Epidermal melanocyte (primary cell): ENCODE results near the gene RYR3.

Experiments
- DNase-seq: peaks from one replicate; pipeline ENCODE4 v3.0.0; 2011; ENCODE audit warnings: low spot score; ENCODE audit not compliant: insufficient read length

RYR3 gene

DNA sequence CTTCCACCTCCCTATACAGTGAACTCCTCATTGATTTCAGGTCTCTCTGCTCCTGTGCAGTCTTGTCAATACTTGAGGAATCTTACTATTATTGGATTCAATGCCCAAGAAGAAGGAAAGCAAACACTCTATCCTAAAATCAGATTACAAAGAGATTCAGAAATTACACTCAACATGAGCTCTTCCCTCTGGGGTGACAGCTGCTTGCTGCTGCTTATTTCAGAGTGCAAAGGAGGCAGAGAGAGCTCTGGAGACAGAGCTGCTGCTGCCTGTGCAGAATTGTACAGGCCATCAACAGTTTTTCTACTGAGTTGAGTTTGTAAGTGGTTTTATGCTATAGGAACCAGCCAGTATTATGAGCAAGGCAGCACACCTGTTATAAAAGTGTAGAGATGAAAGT is 7.1 kb downstream of the RYR3 start:
- DNase-seq: no peak

DNA sequence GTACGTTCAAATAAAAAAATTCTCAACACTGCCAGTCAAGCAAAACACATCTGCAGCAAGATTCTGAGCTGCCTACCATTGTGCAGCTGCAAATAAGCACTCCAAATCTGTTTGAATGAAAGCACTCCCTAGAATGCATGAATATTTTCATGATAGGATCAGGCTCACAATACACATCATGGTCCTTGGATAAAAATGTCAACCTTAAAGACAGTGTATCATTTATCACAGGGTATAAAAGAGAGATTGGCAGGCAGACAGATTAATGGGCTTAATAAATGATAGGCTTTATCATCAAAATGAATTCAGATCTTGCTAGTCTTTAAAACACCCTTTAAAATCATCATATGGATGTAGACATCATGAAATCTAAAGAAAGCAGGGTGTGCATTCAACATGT is 9.2 kb downstream of the RYR3 start:
- no peak for DNase-seq

DNA sequence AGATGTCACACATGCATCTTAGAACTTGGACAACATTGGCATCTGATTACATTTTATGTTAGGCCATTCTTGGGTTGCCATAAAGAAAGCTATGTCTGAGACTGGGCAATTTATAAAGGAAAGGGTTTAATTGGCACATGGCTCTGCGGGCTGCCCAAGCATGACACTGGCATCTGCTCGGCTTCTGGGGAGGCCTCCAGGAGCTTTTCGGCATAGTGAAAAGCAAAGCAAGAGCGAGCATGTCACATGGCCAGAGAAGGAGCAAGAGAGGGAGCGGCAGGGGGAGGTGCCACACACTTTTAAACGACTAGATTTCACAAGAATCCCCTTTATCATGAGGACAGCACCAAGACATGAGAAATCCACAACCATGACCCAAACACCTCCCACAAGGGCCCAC is 11.3 kb downstream of the RYR3 start:
- no peak for DNase-seq

DNA sequence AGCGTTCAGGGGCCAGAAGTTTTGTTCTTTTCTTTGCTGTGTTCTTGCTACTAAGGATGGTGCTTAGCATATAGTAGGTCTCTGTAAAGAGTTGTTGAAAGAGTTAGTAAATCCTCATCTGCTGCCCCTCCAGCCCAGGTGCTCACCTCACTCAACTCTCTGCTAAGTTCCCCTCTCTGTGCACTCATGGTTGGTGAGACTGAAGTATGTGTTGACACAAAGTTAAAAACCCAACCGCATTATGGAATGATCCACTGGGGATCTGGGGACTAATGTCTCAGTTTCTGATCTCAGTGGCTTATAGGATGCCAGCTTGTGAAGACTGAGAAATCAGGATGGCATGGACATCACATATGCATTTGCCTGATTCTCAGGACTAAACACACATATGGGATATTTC is 13.8 kb downstream of the RYR3 start:
- DNase-seq: no peak

DNA sequence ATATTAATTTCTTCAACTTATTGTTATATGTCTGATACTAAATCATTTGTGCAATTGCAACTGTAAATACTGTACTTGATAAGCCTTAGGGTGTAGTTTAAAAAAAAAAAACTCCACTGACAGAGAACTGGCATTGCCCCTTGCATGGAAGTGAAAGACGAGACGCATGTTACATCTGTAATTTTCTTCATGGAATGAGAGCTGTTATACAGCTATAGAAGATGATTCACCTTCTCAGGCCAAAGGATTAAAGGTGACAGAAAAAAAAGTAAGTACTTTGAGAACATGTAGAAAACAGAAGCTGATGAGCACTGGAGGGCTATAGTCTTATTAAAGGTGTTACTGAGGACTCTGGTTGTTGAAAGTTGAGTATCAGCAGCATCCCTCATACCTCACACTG is 16.1 kb downstream of the RYR3 start:
- no peak for DNase-seq

DNA sequence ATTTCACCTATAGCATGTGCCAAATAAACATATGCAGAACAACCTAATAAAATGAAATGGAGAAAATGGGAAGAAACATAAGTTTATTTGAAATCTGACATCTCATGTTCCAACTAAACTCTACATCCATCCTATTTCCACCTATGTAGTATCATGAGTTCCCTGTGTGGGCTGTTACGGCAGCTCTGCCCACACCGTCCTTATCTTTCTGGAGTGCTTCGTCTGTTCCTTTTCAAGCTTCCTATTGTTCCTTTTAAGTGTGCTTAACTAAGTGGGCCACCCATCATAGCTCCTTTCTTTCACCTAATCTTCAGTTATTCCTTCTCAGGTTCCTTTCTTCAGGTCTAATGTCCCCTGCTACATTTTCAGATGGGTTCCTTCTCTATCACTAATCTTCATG is 17.3 kb downstream of the RYR3 start:
- DNase-seq: no peak

DNA sequence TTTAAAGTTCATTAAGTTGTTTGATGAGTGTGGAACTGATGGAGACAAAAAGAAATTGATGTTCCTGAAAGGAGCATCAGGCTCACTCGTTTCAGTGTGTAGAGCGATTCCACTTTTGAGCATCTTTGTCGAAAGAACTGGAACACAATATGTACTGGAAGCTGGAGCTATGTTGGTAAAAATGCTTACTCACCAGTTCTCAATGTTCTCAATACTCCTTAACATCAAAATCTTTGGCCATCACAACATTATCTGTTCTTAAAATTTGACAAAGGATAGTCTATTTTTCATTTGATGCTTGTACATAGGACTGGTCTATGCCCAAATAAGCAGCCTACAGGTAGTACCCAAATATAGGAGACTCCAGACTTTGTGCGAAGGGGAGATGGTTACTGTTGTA is 18.7 kb downstream of the RYR3 start:
- DNase-seq: no peak

DNA sequence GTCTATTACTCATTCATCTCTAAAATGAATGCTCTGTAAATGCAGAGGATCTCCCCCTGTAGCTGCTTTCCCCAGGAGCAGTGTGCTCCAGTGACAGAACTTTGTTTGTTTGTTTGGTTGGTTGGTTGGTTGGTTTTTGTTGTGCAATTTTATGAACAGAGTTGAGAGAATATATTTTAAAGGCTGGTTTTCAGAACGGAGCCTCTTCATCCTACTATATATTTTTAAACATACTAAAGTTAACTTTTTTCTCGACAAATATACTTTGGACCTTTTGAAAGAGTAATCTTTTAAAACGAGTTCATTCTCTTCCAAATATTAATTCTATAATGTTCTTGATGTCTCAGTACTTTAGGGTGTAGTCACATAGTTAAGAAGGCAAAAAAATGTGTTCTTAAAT is 20.2 kb downstream of the RYR3 start:
- DNase-seq: no peak

DNA sequence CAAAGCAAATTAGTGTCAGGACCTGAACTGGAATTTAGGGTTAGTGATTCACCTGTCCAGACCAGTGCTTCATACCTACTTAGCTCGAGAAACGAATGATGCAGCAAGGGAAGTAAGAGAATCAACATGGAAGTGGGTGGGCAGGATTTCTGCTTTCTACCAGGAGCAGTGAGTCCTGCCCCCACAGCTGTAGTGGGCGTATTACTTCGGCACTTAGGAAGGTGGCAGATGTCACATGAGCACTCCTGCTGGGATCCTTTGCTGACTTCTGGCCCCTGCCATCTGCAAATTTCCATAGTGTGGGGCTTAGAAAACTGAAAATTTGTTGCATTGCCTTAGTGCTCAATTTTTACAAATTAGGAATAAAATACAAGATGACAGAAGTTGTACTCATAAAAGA is 31.2 kb downstream of the RYR3 start:
- DNase-seq: no peak

DNA sequence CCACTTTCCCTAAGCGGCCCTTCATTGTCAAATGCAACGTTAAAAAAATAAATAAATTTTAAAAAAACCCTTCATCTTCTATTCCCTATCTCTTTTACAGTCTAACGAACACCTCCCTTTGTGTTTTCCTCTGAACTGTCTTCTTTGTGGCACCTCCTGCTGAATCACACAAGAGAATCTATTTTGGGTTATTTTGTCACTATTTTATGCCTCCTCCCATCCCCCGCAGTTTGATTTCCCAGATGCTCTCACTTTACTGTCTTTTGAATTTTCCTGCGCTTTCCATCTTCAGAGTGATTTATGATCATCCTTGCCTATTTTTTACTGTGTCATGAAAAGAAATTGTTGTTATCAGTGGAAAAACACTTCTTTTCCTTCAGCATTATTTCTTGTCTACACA is 32.5 kb downstream of the RYR3 start:
- no peak for DNase-seq

DNA sequence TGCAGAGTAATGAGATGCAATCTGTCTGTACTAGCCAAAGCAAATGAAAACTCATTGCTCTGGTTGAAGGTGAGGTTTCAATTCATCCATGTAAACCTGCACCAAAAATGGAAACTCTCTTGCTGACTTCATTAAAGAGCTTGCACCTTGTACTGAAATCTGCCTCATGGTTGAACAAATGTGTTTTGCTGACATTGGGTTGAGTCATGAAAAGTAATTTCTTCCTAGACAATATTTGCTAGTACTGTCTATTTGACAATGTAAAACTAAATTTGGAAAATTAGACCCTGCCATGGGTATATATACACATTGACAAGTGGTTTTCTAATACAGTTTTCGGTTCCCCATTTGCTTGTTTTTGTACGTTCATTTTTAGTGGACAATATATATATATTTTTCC is 33.3 kb downstream of the RYR3 start:
- no peak for DNase-seq

DNA sequence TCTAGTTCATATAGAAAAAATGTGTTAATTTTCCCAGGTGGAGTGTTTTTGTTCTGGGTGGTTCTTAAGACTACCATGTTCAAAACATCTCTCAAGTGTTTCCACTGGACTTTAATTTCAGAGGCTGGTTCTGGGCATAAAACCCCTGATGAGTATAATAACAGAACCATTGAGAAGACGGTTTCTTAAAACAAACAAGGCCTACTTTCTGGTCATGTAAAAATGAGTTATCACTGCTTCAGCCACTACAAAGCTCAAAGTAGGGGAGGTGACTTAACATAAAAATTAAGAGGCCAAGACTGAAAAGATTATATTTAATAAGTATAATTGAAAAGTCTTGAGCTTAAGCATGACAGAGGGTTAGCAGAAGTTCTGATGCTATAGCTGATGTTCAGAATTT is 33.8 kb downstream of the RYR3 start:
- no peak for DNase-seq

DNA sequence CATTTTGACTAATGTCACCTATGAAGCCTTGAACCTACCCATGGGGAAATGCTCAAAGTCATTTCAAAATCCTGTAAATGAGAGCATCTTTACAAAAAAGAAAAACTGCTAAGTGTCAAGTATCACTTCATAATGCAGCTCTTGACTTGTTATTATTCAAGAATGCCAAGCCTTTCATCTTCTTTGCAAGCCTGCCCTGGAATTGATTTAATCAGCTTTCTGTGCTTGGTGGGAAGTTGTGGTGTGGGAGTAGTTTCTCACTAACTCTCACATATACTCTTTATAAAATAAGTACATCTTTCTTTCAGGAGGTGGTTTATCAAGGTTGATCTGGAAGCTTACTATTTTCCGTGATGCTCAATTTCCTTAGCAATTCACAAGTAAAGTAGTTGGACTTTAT is 43.6 kb downstream of the RYR3 start:
- no peak for DNase-seq

DNA sequence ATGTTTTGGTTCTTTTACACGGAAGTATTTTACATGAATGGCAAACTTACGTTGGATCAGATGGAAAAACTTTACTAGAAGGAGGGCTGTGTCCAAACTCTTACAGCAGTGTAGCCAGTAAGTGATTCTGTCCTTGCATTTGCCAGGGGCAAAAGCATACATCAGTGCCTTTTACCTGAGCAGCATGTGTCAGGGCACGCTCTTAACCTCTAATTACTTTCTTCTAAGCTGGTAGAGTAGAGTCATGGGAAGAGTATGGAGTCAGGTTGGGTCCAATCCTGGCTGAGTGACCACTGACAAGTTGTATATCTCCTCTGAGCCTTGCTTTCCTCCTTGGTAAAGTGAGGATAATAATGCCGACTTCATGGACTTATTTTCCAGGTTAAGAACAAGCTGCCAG is 47.1 kb downstream of the RYR3 start:
- DNase-seq: no peak

DNA sequence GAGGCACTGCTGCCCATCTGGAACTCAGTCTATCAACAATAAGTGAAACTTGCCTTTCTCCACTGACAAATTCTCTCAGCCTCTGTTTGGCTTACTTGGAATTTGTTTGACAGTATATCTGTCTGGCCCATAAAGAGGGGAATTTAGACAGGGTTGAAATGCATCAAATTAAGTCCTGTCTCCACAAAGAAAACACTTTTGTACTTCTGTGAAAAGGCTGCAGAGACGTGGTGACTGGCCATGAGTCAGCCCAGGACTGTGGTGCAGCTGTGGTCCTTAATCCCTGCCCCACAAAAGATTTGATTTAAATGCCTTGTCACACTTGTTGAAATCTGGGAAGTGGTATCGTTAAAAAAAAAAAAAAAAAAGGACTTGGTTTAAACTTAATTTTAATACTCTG is 47.5 kb downstream of the RYR3 start:
- no peak for DNase-seq

DNA sequence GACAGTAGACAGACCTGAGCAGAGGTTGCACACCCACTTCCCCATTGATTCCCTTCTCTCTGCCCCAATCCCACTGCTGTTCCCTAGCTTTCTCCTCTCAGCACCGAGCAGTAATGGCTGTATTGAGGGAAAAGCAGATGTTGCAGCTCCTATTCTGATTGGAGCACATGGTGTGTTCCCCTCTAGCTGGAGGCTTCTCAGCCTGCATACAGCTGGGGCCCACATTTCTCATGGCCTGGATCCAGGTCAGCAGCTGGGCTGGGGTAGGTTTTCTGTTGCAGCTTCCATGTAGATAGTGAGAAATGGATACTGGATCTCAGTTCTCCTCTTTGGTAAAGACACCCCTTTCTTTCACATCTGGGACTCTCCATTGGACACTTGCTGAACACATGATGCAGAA is 50.1 kb downstream of the RYR3 start:
- no peak for DNase-seq

DNA sequence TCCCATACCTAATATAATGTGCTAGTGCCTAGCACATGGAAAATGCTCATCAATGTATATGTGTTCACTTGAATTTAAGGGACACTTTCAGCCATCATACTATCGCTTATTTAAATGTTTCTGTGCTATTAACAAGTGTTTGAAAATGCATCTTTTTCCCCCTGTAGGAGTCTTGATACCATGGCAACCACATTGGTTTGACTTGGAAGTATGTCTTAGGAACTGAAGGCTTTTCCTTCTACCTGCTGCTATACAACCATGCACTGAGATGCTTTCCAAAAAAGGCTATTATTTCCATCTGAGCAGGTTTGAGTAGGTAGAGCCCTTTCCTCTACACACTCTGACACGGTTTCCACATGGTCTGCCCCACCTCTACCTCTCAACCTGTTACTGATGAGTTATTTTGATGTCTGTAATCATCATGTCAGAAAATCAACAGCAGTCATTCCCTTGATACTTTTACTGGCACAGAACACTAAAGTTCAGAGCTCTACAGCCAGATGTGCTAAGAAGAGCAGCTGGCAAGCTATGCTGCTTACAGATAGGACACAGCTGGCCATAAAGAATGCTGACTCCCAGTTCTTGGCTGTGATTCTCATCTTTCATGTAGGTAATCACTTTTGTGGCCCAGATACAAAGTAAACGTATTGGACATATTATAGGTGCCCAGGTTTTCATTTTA is 59.3 kb downstream of the RYR3 start:
- DNase-seq: no peak

DNA sequence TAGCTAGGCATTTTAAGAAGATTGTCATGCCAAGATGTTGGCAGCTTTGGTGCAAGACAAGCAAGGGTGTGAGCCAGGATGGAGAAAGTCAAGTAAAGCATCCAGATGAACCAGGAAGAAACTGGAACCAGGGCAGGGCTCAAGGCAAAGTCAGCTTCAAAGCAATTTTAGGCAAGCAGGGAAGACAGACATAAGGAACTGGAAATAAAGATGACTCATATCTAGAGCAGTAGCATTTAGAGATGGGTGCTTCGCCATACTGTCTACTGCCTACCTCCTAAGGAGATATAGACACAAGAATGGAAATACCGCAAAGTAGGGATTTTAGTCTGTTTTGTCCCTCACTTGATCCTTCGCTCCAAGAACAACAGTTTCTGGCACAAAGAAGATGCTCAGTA is 59.9 kb downstream of the RYR3 start:
- no peak for DNase-seq

DNA sequence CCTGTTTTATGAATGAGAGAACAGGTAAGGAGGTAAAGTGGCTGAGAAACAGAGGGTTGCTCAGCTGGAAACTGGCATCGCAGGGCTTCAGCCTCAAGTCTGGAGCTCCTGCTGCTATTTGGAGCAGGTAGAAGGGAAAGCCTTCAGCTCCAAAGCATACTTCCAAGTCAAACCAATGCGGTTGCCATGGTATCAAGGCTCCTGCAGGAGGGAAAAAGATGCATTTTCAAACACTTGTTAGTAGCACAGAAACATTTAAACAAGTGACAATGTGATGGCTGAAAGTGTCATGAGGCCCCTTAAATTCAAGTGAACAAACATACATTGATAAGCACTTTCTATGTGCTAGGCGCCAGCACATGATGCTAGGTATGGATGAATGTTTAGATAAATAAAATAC is 60.4 kb downstream of the RYR3 start:
- no peak for DNase-seq

DNA sequence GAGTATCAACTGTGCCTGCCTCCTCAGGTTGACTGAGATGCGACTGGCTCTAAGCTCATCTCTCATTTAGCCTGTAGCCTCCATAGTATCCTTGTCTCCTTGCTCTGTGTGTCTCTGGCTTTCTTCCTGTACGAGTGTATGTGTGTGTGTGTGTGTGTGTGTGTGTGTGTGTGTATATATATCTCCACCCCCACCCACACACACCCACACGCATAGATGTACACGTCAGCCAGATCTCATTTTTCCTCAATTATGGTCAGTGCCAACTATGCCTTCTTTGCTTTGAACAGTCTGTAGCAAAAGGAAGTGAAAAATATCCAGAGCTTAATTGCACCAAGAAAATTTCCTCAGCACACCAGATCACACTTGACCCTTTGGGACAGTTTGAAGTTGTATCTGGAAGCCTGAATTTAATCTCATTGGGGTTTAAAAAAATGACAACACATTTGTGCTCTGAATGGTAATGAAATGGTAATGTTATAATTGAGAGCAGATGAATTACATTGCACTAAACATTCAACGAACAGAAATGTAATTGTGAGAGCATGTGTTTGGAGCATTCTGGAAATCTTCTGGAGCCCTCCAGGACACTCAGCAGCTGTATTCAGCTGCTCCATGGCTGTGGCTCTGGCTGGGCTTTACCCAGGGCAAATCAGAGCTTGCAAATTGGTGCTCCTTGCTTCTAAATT is 63.6 kb downstream of the RYR3 start:
- no peak for DNase-seq

DNA sequence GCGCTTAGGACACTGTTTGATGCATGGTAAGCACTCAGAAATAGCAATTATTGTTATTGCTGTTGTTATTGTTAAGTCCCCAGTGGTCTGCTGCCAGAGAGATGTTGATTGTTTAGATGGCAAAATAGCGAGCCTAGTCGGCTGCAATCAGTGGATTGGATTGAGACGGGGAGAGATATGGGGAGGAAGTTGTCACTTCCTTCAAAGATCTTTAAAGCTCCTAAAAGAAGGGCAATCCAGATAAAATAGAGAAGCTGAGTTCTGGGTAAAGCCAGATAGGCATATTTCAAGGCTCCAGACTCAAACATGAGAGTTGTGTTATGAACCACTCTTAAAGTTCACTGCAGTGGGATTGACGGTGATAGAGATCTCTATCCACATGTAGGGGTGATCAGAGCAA is 64.5 kb downstream of the RYR3 start:
- DNase-seq: no peak

DNA sequence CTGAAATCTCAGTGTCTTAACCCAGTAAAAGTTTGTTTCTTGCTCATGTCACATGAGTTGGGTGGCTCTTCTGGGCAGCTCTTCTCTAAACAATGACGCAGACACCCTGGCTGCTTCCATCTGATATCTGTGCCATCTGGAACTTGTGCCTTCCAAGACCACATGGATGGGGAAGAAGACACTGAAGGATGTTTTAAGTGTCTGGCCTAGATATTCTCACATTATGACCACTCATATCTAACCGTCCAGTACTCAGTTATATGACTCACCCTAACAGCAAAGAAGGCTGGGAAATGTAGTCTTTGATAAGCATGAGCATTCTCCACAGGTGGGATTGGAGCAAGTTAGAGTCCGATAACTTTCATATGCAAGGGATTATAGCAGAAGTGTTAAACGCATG is 66.4 kb downstream of the RYR3 start:
- DNase-seq: no peak

DNA sequence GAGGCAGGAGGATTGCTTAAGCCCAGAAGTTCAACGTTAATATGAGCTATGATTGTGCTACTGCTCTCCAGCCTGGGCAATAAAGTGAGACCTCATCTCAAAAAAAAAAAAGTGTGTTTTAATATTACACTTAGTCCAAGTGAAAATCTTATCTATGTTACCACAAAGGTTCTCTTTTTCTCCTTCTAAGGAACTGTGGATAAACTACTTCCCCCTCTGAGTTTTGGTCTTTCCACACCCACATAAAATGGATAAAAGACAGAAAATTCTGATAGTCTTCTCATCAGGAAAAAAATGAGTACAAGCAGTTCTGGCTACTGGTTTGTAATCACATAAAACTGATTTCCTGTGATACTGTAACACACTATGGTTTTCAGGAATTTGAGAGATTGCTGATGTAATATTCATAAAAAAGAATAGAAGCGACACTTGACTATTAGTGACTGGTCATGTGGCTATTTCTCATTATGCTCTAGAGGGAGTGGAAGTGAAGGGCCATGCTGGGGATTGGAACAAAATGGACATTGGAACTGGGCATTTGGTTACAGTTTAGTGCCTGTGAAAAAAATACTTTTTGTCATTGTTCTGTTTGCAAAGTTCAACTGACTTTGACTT is 68.2 kb downstream of the RYR3 start:
- DNase-seq: no peak
